Activated T-helper 1 cell treated with anti-CD3 and anti-CD28 coated beads, Interleukin-2, amount 50 U/mL, for 16 hours (primary cell): ENCODE measurements around the gene RASA3.

Experiments used
- DNase-seq, 2 donors: peaks; one replicate each; pipeline ENCODE4 v3.0.0-alpha.2; 2020; ENCODE audit warnings: low read depth in 1 of 2, low spot score in 1 of 2

The RASA3 gene

DNA sequence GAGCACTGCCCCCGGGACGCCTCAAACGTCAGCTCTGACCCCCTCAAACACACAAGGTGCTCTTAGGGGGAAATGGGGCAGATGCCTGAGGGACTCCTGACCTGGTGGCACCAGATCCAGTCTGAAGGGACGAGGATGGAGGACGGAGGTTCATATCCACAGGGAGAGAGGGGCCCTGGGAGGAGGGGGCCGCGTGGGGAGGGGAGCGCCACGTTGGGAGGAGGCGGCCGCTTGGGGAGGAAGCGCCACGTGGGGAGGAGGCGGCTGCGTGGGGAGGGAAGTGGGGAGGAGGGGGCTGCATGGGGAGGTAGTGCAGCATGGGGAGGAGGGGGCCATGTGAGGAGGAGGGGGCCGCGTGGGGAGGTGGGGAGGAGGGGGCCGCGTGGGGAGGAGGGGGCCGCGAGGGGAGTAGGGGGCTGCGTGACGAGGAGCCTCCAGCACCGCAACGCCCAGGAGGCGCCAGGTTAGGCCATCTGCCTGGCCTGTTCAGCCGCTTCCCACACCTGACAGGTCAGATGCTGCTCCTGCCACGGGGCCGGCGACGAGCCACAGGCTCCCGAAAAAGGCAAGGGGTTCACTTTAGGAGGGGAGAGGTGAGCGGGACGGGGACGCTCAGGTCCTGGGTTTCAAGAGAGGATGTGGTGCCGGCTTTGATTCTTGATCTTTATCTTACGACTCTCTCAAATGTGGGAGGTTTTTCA, 121.9 kb downstream of the RASA3 start:
- DNase-seq: no peak

- no peak for DNase-seq
Measured at GRCh38 chr13:114009590-114010400, 122.6 kb downstream of the RASA3 start.

DNA sequence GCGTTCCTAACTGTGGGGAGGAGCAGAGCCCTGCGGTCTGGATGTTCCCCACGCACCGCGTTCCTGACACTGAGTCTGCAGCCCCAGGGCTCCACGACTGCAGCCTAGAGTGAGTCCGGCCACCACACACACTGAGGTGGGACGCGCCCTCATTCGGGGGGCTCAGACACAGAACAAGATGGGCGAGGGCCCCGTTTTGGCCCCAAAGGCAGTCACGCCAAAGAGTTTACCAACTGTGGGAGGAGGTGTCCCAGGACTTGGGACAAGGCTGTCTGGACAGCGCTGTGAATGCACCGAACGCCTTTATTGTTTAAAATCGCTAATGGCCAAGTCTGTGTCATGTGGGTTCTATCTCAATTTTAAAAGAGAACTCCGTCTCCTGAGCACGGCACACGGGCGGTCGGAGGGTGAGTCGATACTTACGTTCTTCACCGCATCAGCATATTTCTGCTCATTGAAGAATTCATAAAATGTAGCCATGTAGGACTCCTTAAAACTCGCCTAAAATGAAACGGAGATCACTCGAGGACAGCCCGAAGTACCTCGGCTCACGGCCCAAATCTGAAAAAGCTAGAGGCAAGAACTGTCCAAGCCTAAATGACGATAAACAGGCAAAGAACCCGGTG, 123.3 kb downstream of the RASA3 start:
- DNase-seq: no peak

DNA sequence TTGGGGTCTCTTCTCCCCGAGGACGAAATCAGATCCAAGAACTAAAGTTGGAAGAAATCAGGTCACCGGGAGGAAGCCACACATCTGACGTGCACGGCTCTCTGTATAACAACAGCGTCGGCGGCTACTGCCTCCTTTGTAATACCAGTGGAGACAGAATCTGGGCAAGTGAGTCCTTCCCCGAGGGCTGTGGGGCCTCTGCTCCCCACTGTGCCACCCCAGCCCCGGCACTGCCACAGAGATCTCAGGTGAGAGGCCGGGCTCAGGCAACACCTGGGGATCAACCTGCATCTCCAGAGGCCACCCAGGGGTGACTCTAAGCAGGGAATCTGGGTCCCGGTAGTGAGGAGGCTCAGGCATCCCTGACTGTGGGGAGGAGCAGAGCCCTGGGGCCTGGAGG, 124.9 kb downstream of the RASA3 start:
- DNase-seq: no peak

- no peak for DNase-seq
Measured at GRCh38 chr13:114005206-114005724, 127.2 kb downstream of the RASA3 start.

GRCh38 chr13:114004420-114005205, 127.8 kb downstream of the RASA3 start:
- DNase-seq: no peak

- DNase-seq: no peak
Measured at GRCh38 chr13:114002771-114003321, 129.6 kb downstream of the RASA3 start.

DNA sequence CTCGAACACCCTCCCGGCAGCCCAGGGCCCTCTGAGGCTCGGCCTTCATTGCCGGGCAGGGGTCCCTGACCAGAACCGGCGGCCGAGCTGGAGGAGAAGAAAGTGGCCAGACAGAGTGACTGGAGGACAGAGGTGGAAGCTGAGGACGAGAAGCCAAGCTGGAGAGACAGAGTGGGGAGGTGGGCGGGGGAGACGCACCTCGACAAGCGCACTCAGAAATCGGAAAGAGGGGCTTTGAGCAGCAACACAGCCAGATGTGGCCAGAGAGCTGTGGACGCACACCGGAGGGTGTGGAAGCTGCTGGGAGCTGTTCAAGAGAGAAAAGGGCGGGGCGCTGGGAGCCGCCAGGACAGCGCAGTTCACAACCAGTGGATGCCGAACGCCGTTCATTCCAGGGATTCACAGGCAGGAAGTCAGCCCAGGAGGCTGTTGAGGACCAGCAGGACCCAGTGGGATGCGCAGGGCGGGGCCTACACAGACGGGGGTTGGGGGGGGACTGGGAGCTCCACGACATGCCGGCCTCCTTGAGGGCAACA, 130.3 kb downstream of the RASA3 start:
- no peak for DNase-seq

DNA sequence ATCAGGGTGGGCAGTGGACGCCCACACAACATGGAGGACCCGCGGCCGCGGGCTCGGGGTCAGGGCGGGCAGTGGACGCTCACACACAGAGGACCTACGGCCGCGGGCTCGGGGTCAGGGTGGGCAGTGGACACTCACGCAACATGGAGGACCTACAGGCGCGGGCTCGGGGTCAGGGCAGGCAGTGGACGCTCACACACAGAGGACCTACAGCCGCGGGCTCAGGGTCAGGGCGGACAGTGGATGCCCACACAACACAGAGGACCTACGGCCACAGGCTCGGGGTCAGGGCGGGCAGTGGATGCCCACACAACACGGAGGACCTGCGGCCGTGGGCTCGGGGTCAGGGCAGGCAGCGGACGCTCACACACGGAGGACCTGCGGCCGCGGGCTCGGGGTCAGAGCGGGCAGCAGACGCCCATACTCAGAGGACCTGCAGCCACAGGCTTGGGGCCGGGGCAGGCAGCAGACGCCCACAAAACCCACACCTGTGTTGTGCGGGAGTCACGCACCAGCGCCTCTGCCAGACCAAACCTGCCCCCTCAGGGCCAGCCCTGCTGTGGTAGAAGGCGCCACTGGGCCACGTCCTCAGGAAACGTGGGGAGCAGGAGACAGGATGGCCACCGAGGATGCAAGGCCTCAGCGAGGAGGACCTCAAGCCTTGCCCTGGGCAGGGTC, 131.0 kb downstream of the RASA3 start:
- DNase-seq: no peak

DNA sequence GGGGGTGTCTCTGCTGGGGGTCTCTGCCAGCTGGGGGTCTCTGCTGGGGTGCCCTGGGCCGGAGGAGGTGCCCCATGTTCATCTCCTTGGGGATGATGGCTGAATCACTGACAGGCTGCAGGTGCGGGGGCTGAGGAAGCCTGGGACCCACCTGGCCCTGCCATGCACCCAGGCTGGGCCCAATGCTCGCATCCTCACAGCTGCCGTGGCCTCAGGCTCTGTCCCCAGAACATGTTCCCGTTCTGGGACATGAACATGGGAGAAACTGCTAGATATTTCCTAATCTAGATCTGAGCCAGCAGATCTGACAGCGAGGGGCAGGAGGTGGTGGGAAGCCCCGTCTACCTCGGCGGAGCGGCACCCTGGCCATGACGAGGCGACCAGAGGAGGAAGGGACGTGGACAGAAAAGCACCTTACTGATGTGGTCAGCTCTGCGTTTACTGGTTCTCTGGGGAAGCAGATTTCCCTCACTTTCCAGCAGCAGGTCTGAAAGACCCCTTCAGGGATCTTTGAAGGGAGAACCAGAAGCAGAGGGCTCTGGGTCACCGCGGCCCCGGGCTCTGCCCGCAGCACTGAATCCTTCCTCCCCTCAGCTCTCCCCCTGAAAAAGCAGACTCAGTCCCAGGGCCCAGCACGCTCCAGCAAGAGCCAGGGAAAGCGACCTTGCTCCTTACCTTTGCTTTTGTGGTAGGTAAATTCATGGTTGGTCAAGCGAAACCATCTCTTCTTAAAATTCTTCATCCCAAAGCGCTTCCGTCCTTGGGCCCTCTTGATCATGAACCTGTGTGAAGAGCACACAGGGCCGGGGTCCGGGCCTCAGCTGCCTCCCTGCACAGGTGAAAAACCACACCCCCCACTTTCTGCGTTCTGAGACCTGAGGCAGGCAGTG, 132.0 kb downstream of the RASA3 start:
- no peak for DNase-seq

GRCh38 chr13:113999618-113999910, 132.9 kb downstream of the RASA3 start:
- no peak for DNase-seq

DNA sequence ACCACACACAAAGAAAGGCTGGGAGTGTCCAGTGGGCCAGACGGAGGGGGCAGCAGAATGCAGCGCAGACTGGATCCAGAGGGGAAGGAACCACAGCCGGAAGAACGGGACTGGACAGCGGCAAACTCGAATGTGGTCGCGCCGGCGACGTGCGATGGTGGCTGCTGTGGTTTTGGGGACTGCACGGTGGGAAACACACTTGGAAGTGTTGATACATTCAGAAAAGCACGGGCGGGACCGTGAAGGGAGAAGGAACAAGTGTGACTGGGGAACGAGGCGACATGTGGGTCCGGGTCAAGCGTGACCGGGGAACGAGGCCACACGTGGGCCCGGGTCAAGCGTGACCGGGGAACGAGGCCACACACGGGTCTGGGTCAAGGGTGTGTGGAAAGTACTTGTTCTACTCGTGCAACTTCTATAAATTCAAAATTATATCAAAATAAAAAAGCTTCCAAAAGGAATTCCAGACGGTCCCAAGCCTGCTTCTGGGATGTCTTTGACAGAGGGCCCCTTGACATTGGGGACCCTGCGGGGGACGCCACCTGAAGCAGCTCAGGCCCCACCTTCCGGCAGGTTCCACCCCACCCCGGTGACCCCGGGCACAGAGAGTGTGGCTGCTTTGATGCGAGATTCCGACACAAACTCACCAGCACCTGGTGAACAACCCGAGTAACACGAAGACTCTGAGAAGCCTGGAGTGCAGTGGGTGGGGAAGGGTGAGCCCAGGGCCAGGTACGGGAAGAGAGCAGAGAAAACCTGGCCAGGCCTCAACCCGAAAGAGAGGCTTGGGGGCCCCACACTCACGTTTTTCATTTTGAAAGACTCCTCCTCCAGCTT, 133.4 kb downstream of the RASA3 start:
- no peak for DNase-seq

DNA sequence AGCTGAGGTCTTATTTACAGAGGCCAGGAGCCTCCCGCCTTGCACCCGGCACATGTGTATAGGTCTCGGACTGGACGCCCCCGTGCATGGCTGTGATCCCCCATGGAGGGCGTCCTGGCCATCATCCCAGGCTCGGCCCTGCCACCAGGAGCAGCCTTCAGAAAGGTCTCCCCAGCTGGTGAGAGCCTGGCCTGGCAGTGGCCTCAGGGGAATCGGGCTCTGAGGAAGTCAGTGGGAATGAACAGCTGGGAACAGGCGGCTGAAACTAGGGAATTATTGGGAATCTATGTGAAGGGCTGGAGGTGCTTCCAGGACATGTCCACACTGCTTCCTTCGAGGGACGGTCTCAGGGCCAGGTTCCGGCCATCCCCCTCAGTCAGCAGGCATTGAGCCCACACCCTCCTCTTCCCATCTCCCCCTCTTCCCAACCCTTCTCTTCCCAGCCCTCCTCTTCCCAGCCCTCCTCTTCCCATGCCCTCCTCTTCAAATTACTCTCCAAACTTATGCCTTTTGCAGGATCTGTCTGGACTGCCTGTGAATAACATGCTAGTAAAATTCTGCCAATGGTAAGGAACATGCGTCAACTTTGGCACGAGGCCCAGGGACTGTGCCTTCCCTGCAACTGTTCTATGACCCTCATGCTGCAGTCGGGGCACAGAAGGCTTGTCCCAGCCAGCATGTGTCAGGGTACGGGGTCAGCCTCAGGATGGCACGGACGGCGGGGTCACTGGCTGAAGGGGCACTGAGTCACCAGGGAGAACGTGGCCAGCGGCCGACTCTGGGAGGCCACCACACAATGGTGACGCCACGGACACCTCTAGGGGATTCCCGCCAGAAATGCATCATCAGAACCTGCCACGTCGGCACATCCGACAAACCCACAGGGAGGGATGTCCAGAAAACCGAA, 134.3 kb downstream of the RASA3 start:
- no peak for DNase-seq

DNA sequence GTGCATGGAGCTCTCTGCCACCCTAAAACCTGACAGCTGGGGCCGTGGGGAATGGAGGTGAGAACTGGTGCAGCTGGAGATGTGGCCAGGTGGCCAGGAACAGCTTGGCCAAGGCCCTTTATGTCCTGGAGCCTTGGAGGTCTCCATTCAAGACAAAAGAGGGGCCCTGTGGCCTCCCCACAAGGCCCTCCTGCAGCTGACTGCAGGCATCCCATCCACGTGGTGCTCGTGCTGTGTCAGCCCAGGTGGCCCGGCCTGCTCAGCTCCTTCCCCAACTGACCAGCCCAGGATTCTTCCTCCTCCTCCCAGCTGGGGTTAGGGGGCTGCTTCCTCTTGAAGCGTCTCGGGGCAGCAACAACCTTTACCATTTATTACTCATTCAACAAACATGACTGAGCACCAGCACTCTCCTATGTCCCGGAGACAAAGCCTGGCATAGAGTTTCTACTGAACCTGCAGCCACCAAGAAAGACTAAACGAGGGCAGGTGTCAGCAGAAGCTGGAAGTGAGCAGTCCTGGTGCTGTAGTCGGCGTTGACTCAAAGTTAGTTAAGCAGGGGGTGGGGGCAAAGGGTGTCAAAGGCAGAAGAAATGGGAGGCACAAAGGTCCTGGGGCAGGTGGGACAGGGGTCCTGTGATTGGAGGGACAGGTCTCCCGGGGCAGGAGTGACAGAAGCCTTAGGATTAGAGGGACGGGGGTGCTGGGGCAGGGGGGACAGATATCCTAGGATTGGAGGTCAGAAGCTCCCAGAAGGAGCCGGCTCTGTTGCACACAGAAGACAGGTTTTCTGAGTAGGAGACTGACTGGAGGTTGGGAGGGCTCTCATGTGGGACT, 135.3 kb downstream of the RASA3 start:
- DNase-seq: no peak

DNA sequence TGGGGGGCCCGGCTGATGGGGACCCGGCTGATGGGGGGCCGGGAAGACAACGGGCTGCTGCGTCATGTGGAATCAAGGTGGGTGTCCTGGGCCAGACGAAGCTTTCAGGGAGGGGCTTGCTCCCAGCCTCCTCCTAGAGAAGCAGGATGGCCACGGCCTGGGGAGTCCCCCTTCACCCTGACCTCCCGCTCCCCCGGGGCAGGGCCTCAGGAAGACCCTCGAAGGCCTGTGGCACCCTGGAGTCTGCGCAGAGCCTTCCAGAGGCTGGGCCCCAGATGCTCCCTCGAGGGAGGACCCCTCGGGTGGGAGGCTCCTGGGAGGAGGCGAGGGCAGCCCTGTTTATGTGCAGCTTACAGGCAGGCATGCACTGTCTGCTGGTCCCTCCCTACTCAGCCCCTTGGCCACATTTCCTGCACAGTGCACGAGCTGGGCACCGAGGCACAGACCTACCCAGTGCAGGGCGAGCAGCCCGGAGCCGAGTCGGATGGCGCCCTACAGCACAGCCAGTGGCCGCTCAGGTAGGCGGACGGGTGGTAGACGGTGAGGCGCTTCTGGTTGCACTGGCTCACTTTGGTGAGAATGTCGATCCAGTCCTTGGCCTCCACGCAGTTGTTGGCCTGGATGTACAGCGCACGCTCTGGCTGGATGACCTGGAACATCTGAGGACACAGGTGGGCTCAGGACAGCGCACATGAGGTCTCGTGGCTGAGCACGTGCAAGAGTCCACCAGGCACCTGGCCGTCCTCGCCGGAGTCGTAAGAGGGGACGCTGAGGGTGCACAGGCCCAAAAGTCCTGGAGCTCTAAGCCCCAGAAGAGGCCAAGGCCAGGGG, 136.1 kb downstream of the RASA3 start:
- DNase-seq: no peak
